Osteocyte (in vitro differentiated cells): ENCODE measurements around the gene GPR4. TPM values are rescaled to one million over a fixed set of nuclear protein-coding genes. Genes with fewer than 3 reads are reported as not detected.

Experiments used
- DNase-seq: peaks from one replicate; pipeline ENCODE4 v3.0.0; 2021; ENCODE audit warnings: mixed read lengths; ENCODE audit not compliant: unreplicated experiment; ENCODE audit errors: extremely low spot score
- H3K27ac Mint-ChIP-seq: one replicate; pipeline ENCODE4 v1.8.0; 2021; ENCODE audit warnings: mild to moderate bottlenecking, mixed read lengths; ENCODE audit not compliant: unreplicated experiment
- H3K27me3 Mint-ChIP-seq: one replicate; pipeline ENCODE4 v1.8.0; 2021; ENCODE audit warnings: mixed read lengths; ENCODE audit not compliant: unreplicated experiment
- H3K36me3 Mint-ChIP-seq: one replicate; pipeline ENCODE4 v1.8.0; 2021; ENCODE audit warnings: mixed read lengths; ENCODE audit not compliant: unreplicated experiment
- H3K4me1 Mint-ChIP-seq: one replicate; pipeline ENCODE4 v1.8.0; 2021; ENCODE audit warnings: mixed read lengths; ENCODE audit not compliant: unreplicated experiment
- H3K4me3 Mint-ChIP-seq: one replicate; pipeline ENCODE4 v1.8.0; 2021; ENCODE audit warnings: mild to moderate bottlenecking, moderate library complexity, mixed read lengths; ENCODE audit not compliant: unreplicated experiment
- H3K9me3 Mint-ChIP-seq: one replicate; pipeline ENCODE4 v1.8.0; 2021; ENCODE audit warnings: mixed read lengths; ENCODE audit not compliant: unreplicated experiment
- CTCF ChIP-seq: fragments of 200-600 bp; sonication (generic); IDR thresholded peaks from 2 replicates; pipeline ENCODE4 v1.5.0; 2021; ENCODE audit warnings: antibody characterized with exemption, mild to moderate bottlenecking, moderate library complexity
- total RNA-seq: library from RNA; stranded (reverse); gene quantifications from 2 replicates; pipeline ENCODE4 v1.2.1, GENCODE V29; 2021

GPR4 gene
- total RNA-seq, 1 donor from 2014 or later, result not detected

- no peak for DNase-seq
- TF ChIP-seq CTCF, result no peak
- peaks cover 30% of the 10 kb centered on the region for H3K4me1 Mint-ChIP-seq
- peaks cover 42% of the 10 kb centered on the region for H3K27me3 Mint-ChIP-seq
- H3K27ac Mint-ChIP-seq, result no peak overlapping the region
- H3K9me3 Mint-ChIP-seq, result no peaks in the 10 kb centered on the region
- peaks cover 4% of the 10 kb centered on the region for H3K36me3 Mint-ChIP-seq
- no peak overlapping the region for H3K4me3 Mint-ChIP-seq
These were observed 1.6 kb downstream of the GPR4 start for GRCh38 chr19:45600340-45600885.

- H3K36me3 Mint-ChIP-seq, result peaks cover 4% of the 10 kb centered on the region
- peaks cover 30% of the 10 kb centered on the region for H3K4me1 Mint-ChIP-seq
- H3K27me3 Mint-ChIP-seq, result peaks cover 42% of the 10 kb centered on the region
- TF ChIP-seq CTCF, result no peak
- no peak overlapping the region for H3K27ac Mint-ChIP-seq
- no peak overlapping the region for H3K4me3 Mint-ChIP-seq
- no peaks in the 10 kb centered on the region for H3K9me3 Mint-ChIP-seq
- DNase-seq, result no peak
These were observed 2.7 kb downstream of the GPR4 start for GRCh38 chr19:45599286-45599685.

GRCh38 chr19:45598267-45599001 lies 3.6 kb downstream of the GPR4 start:
- Mint-ChIP-seq H3K27me3 (peaks cover 40% of the 10 kb centered on the region), H3K4me3 (peak overlapping the region; percentile 16), H3K4me1 (peaks cover 30% of the 10 kb centered on the region), H3K36me3 (peaks cover 4% of the 10 kb centered on the region), H3K9me3 (no peaks in the 10 kb centered on the region), H3K27ac (no peak overlapping the region)
- TF ChIP-seq CTCF, result no peak
- no peak for DNase-seq

- peaks cover 37% of the 10 kb centered on the region for H3K27me3 Mint-ChIP-seq
- peak overlapping the region; percentile 16 for H3K4me3 Mint-ChIP-seq
- H3K4me1 Mint-ChIP-seq, result peaks cover 29% of the 10 kb centered on the region
- no peak for DNase-seq
- H3K36me3 Mint-ChIP-seq, result peaks cover 4% of the 10 kb centered on the region
- H3K9me3 Mint-ChIP-seq, result no peaks in the 10 kb centered on the region
- no peak overlapping the region for H3K27ac Mint-ChIP-seq
- no peak for TF ChIP-seq CTCF
These were observed 4.4 kb downstream of the GPR4 start for GRCh38 chr19:45597425-45598111.

- DNase-seq, result no peak
- Mint-ChIP-seq H3K27me3 (peaks cover 31% of the 10 kb centered on the region), H3K4me3 (no peak overlapping the region), H3K4me1 (peaks cover 20% of the 10 kb centered on the region), H3K36me3 (no peaks in the 10 kb centered on the region), H3K27ac (no peak overlapping the region), H3K9me3 (no peaks in the 10 kb centered on the region)
- no peak for TF ChIP-seq CTCF
These were observed 6.2 kb downstream of the GPR4 start for GRCh38 chr19:45595814-45596213.
